OCI-LY3 (cell line): ENCODE data around the gene MRC1.

Source experiments
- EZH2phosphoT487 ChIP-seq: fragments of 200-600 bp; shearing (Covaris generic); IDR thresholded peaks from 2 replicates; pipeline ENCODE4 v1.6.1; 2018; ENCODE audit warnings: antibody characterized with exemption, mixed run types, low read depth
- TF ChIP-seq, protein P1 (sequence below): fragments of 200-600, 300-600 bp; sonication (generic); IDR thresholded peaks from 2 replicates; pipeline ENCODE4 v1.5.1; 2014; ENCODE audit warnings: antibody characterized with exemption, low read length, low read depth

DNA sequence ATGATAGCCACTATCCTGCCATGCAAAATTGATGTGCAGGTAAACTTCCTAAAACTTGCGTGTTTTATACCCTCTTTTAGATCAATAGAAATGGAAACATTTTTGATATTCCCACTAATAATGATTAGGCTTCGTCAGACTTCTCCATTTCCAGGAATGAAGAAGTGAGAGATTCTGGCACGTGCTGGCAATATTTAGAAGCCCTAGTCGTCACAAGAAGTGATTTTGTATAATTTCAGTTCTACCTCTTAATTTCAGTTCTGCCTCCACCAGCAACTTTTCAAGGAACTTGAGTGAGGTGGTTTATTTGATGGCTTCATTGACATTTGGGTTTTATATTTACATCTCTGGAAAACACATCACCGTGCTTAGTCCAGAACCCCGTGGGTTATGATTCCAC lies 61.9 kb downstream of the MRC1 start:
- TF ChIP-seq, protein P1, sequence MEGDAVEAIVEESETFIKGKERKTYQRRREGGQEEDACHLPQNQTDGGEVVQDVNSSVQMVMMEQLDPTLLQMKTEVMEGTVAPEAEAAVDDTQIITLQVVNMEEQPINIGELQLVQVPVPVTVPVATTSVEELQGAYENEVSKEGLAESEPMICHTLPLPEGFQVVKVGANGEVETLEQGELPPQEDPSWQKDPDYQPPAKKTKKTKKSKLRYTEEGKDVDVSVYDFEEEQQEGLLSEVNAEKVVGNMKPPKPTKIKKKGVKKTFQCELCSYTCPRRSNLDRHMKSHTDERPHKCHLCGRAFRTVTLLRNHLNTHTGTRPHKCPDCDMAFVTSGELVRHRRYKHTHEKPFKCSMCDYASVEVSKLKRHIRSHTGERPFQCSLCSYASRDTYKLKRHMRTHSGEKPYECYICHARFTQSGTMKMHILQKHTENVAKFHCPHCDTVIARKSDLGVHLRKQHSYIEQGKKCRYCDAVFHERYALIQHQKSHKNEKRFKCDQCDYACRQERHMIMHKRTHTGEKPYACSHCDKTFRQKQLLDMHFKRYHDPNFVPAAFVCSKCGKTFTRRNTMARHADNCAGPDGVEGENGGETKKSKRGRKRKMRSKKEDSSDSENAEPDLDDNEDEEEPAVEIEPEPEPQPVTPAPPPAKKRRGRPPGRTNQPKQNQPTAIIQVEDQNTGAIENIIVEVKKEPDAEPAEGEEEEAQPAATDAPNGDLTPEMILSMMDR: no peak
- TF ChIP-seq EZH2phosphoT487: no peak
